Smooth muscle cell (in vitro differentiated cells): ENCODE measurements around the gene DNAJC17. TPM values are rescaled to one million over a fixed set of nuclear protein-coding genes. Genes with fewer than 3 reads are reported as not detected.
A peak's percentile ranks its signal among the peaks of the same experiment; 100 is the strongest.

Experiments used
- DNase-seq: peaks from one replicate; lab custom pipeline; 2025; ENCODE audit not compliant: unreplicated experiment; lab: John Stamatoyannopoulos, UW
- H2AFZ ChIP-seq: fragments of 200-600 bp; sonication (generic); 2 replicates; pipeline ENCODE4 v1.6.0; 2016; ENCODE audit warnings: antibody characterized with exemption, low read depth, mild to moderate bottlenecking
- H3F3A ChIP-seq: fragments of 200-600 bp; sonication (generic); 2 replicates; pipeline ENCODE4 v1.6.0; 2017; ENCODE audit warnings: antibody characterized with exemption, low read depth
- H3K27ac ChIP-seq: fragments of 200-600 bp; sonication (generic); 2 replicates; pipeline ENCODE4 v1.5.1; 2016; ENCODE audit warnings: low read depth, mild to moderate bottlenecking
- H3K27me3 ChIP-seq: fragments of 200-600 bp; sonication (generic); 2 replicates; pipeline ENCODE4 v1.6.1; 2016; ENCODE audit warnings: low read depth, mild to moderate bottlenecking
- H3K36me3 ChIP-seq: fragments of 200-600 bp; sonication (generic); 2 replicates; pipeline ENCODE4 v1.5.1; 2016; ENCODE audit warnings: low read depth
- H3K4me1 ChIP-seq: fragments of 200-600 bp; sonication (generic); 2 replicates; pipeline ENCODE4 v1.5.1; 2016; ENCODE audit warnings: low read depth
- H3K4me2 ChIP-seq: fragments of 200-600 bp; sonication (generic); 2 replicates; pipeline ENCODE4 v1.6.0; 2016; ENCODE audit warnings: mild to moderate bottlenecking
- H3K4me3 ChIP-seq: fragments of 200-600 bp; sonication (generic); 2 replicates; pipeline ENCODE4 v1.5.1; 2016; ENCODE audit warnings: mild to moderate bottlenecking
- H3K79me2 ChIP-seq: fragments of 200-600 bp; sonication (generic); 2 replicates; pipeline ENCODE4 v1.6.0; 2016; ENCODE audit warnings: low read depth, mild to moderate bottlenecking
- H3K9ac ChIP-seq: fragments of 200-600 bp; sonication (generic); 2 replicates; pipeline ENCODE4 v1.6.0; 2016; ENCODE audit warnings: low read depth
- H3K9me3 ChIP-seq: fragments of 200-600 bp; sonication (generic); replicated peaks from 2 replicates; pipeline ENCODE4 v1.5.1; 2016; ENCODE audit warnings: low read depth
- H4K20me1 ChIP-seq: fragments of 200-600 bp; sonication (generic); 2 replicates; pipeline ENCODE4 v1.6.0; 2016; ENCODE audit warnings: low read depth
- CTCF ChIP-seq: fragments of 200-600 bp; sonication (generic); IDR thresholded peaks from 2 replicates; pipeline ENCODE4 v1.5.1; 2017; ENCODE audit warnings: borderline replicate concordance, mild to moderate bottlenecking, antibody characterized with exemption; ENCODE audit not compliant: insufficient read depth, poor library complexity, severe bottlenecking
- WGBS: methylation state at CpG from one replicate; pipeline ENCODE4 v1.1.7; 2016; ENCODE audit warnings: low lambda C conversion rate; 5-methylcytosine and 5-hydroxymethylcytosine counted together
- polyA plus RNA-seq: library from polyadenylated mRNA; unstranded; fragments of >200 nt; fragmentation: Nextera tagmentation; extraction: Ambion mirVana; gene quantifications from 2 replicates; pipeline ENCODE4 v1.2.1, GENCODE V29; 2016
- total RNA-seq: library from RNA; depleted of rRNA; stranded (reverse); fragments of >200 nt; gene quantifications from 2 replicates; pipeline ENCODE4 v1.2.3, GENCODE V29; 2014

The DNAJC17 gene
- total and polyA plus RNA-seq, 2 experiments from 2014 or later: 25.0 to 33.6 TPM

DNA sequence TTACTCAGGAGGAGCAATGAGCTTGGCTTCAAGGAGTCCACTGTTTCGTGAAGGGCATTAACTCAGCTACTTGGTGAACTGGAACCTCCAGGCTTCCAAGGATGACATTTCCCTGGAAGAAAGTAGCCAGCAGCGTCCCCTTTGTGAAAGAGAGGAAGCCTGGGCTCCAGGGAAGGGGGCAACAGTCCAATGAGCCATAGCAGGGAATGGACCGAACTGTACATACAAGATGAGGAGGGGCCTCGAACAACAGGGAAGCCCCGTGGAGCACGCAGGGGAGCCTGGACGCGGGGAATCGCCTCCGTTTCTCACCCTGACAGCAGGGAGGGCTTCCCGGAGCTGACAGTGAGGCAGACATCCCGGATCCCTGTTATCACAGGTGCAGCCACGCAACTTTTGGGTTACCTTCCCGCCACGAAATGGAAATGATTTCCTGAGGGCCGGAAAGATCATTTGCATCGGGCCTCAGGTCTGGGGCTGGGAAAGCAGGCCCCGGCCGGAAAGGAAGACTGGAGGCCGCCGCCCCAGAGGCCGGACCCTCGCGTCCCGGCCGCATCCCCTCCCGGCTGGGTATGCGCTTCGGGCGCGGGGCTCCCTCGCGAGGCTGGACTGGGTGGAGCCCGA is 36.1 kb upstream of the DNAJC17 start:
- Histone ChIP-seq H3K27ac (peak overlapping the region; percentile 45), H2AFZ (peak overlapping the region; percentile 21), H3K9me3 (no peaks in the 10 kb centered on the region), H3K27me3 (no peaks in the 10 kb centered on the region), H3K9ac (no peak overlapping the region), H4K20me1 (peaks cover 10% of the 10 kb centered on the region), H3K4me1 (peaks cover 12% of the 10 kb centered on the region), H3K4me3 (peak overlapping the region; percentile 79), H3K79me2 (peaks cover 4% of the 10 kb centered on the region), H3K36me3 (no peaks in the 10 kb centered on the region), H3F3A (no peaks in the 10 kb centered on the region), H3K4me2 (peak overlapping the region; percentile 95)
- WGBS: 7% methylated on average over 34 of the region's 34 CpGs
- no peak for DNase-seq
- TF ChIP-seq CTCF: no peak

DNA sequence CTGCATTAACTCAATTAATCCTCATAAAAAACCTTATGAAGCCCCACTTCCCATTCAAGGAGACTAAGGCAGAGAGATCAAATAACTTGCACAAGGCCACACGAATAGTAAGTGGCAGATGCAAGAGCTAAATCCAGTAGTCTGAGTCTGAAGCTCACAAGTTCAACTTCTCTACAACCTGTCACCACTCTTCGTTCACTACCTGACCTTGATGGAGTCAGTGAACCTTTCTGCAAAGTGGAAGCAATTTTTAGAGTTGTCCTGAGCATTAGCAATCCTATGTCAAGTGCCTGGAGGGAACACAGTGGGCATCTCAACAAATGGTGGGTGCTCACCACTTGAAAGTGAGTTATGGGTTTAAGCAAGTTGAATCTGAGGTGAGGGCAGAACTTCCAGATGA is 34.5 kb upstream of the DNAJC17 start:
- no peak overlapping the region for H2AFZ ChIP-seq
- no peaks in the 10 kb centered on the region for H3K9me3 ChIP-seq
- TF ChIP-seq CTCF: no peak
- no peaks in the 10 kb centered on the region for H3K27me3 ChIP-seq
- H4K20me1 ChIP-seq: no peaks in the 10 kb centered on the region
- WGBS: 88% methylated on average over 2 of the region's 2 CpGs
- no peak overlapping the region for H3K27ac ChIP-seq
- H3K4me3 ChIP-seq: no peak overlapping the region
- no peak for DNase-seq
- no peaks in the 10 kb centered on the region for H3K36me3 ChIP-seq
- H3K79me2 ChIP-seq: peaks cover 4% of the 10 kb centered on the region
- no peaks in the 10 kb centered on the region for H3K4me1 ChIP-seq
- no peaks in the 10 kb centered on the region for H3F3A ChIP-seq
- H3K9ac ChIP-seq: no peak overlapping the region
- H3K4me2 ChIP-seq: no peak overlapping the region

GRCh38 chr15:40838756-40839155 is 31.5 kb upstream of the DNAJC17 start:
- H3K36me3 ChIP-seq: no peaks in the 10 kb centered on the region
- H3K9ac ChIP-seq: no peak overlapping the region
- H3K27me3 ChIP-seq: no peaks in the 10 kb centered on the region
- no peaks in the 10 kb centered on the region for H3K79me2 ChIP-seq
- H3K4me3 ChIP-seq: no peak overlapping the region
- no peaks in the 10 kb centered on the region for H3F3A ChIP-seq
- H4K20me1 ChIP-seq: no peaks in the 10 kb centered on the region
- no peaks in the 10 kb centered on the region for H3K4me1 ChIP-seq
- no peak for TF ChIP-seq CTCF
- H3K4me2 ChIP-seq: no peak overlapping the region
- no peak for DNase-seq
- H2AFZ ChIP-seq: no peak overlapping the region
- H3K27ac ChIP-seq: no peak overlapping the region
- H3K9me3 ChIP-seq: no peaks in the 10 kb centered on the region
- whole genome bisulfite sequencing: 86% methylated on average over 5 of the region's 5 CpGs

GRCh38 chr15:40836020-40836419 is 28.7 kb upstream of the DNAJC17 start:
- Histone ChIP-seq H3K79me2 (no peaks in the 10 kb centered on the region), H3K27ac (no peak overlapping the region), H3K9ac (no peak overlapping the region), H4K20me1 (no peaks in the 10 kb centered on the region), H3K4me2 (no peak overlapping the region), H3K9me3 (no peaks in the 10 kb centered on the region), H3K4me1 (no peaks in the 10 kb centered on the region), H2AFZ (no peak overlapping the region), H3K4me3 (no peak overlapping the region), H3K36me3 (no peaks in the 10 kb centered on the region), H3F3A (no peaks in the 10 kb centered on the region), H3K27me3 (no peaks in the 10 kb centered on the region)
- no peak for DNase-seq
- TF ChIP-seq CTCF: no peak
- WGBS: 97% methylated on average over 1 of the region's 1 CpG
